IMR-90 (cell line): Measurements from ENCODE around the gene STK10. TPM values are rescaled to one million over a fixed set of nuclear protein-coding genes. Genes with fewer than 3 reads are reported as not detected.
A peak's percentile ranks its signal among the peaks of the same experiment; 100 is the strongest.

Experiments used
- BHLHE40 ChIP-seq: fragments of 150-350 bp; IDR thresholded peaks from 2 replicates; pipeline ENCODE4 v1.6.1; 2016; ENCODE audit warnings: mild to moderate bottlenecking, low read depth, low read length
- CHD1 ChIP-seq: IDR thresholded peaks from 2 replicates; pipeline ENCODE4 v1.6.1; 2012; ENCODE audit warnings: low read depth, low read length, improper control_type of control experiment
- MAZ ChIP-seq: IDR thresholded peaks from 2 replicates; pipeline ENCODE4 v1.6.1; 2012; ENCODE audit warnings: low read depth, mild to moderate bottlenecking, low read length, improper control_type of control experiment, moderate library complexity, borderline replicate concordance
- USF2 ChIP-seq: fragments of 150-350 bp; IDR thresholded peaks from 2 replicates; pipeline ENCODE4 v1.6.1; 2017; ENCODE audit warnings: mild to moderate bottlenecking, antibody characterized with exemption, low read length, low read depth
- polyA plus RNA-seq, 3 experiments: library from polyadenylated mRNA; depleted of rRNA; stranded (reverse); fragments of >200 nt; gene quantifications; 2 replicates each; pipeline ENCODE4 v1.2.3, GENCODE V29; 2012; ENCODE audit warnings: low replicate concordance in 1 of 3
- total RNA-seq: library from RNA; depleted of rRNA; stranded (reverse); fragments of >200 nt; gene quantifications from 2 replicates; pipeline ENCODE4 v1.2.3, GENCODE V29; 2012

STK10 gene
- total and polyA plus RNA-seq, 2 of the 4 experiments (the other 2 are of a cell fraction) = 15.4 to 18.5 TPM

GRCh38 chr5:172106511-172107356, 81.3 kb downstream of the STK10 start (continued):
- TF ChIP-seq USF2 (no peak), MAZ (peak; percentile 94; the same call in 1 of the 2 replicates), CHD1 (no peak), BHLHE40 (no peak)
